ENCODE results near the gene ZNF608. TPM values are rescaled to one million over a fixed set of nuclear protein-coding genes. Genes with fewer than 3 reads are reported as not detected.

Gene ZNF608
- total and polyA plus RNA-seq, 2 experiments from 2014 or later, result 12.4 to 30.0 TPM

DNA sequence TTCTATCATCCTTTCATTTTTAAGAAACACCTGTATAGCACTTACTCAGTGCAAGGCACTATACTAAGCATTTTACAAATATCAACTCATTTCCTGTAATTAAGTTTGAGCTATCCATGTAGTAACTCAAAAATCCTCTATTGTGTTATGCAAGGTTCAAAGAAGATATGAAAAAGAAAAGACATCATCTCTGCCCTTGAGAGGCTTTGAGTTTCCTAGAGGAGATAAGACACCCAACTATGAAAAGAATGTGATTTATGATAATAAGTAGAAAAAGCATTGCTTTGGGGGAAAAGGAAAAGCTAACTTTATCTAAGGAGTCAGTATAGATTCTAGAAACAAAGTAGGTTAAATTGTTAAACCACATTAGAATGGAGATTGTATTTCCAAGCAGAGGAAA is 14.2 kb upstream of the ZNF608 start:
- H3K4me1 ChIP-seq (ENCODE audit: insufficient read depth), result no peaks in the 10 kb centered on the region
- no peaks in the 10 kb centered on the region for H3K27me3 ChIP-seq
- H4K20me1 ChIP-seq (ENCODE audit: insufficient read depth, poor library complexity, severe bottlenecking), result no peaks in the 10 kb centered on the region
- TF ChIP-seq EZH2 (IDR thresholded peaks at IDR 0.05; ENCODE audit: borderline replicate concordance), result no peak
- no peak for TF ChIP-seq EZH2phosphoT487 (IDR thresholded peaks at IDR 0.05; ENCODE audit: low read depth, severe bottlenecking, unreplicated experiment)
- TF ChIP-seq CTCF (IDR thresholded peaks at IDR 0.05; ENCODE audit: poor library complexity), result no peak
- no peak overlapping the region for H3K4me2 ChIP-seq
- H3K27ac ChIP-seq, result no peak overlapping the region
- H2AFZ ChIP-seq, result no peak overlapping the region
- H3K9me3 ChIP-seq (ENCODE audit: low read depth), result no peaks in the 10 kb centered on the region
- no peak overlapping the region for H3K4me3 ChIP-seq
- no peaks in the 10 kb centered on the region for H3K79me2 ChIP-seq
- no peaks in the 10 kb centered on the region for H3K36me3 ChIP-seq (replicated peaks; ENCODE audit: insufficient read depth, low read depth)
- DNase-seq (ENCODE audit: low spot score), result no peak
- no peaks in the 10 kb centered on the region for H3K9me2 ChIP-seq (replicated peaks; ENCODE audit: insufficient read depth)

DNA sequence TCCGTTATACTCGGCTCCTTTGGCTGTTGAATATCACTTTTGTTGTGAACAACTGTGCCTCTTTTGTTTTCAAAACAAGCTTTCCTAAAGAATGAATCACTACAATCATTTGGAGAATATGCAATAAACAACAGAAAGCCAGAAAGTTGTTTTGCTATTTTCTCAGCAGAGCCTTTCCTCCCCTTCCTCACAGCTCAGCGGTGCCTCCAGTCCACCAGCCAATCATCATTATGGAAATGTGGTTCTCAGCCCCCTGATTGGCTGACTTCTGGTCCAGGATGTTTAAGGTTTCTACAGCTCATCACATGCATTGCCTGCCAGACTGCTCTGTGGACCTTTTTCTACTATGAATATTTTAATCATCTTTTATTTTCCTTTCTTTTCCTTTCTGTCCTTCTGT is 9.1 kb upstream of the ZNF608 start:
- H3K4me2 ChIP-seq, result no peak overlapping the region
- H2AFZ ChIP-seq, result no peak overlapping the region
- H3K4me1 ChIP-seq (ENCODE audit: insufficient read depth), result peaks cover 15% of the 10 kb centered on the region
- H3K79me2 ChIP-seq, result no peaks in the 10 kb centered on the region
- WGBS (ENCODE audit: low lambda C conversion rate, missing lambda C conversion rate), result 86% methylated on average over 3 of the region's 3 CpGs
- no peaks in the 10 kb centered on the region for H3K27me3 ChIP-seq
- DNase-seq (ENCODE audit: low spot score), result no peak
- H3K4me3 ChIP-seq, result no peak overlapping the region
- H4K20me1 ChIP-seq (ENCODE audit: insufficient read depth, poor library complexity, severe bottlenecking), result no peaks in the 10 kb centered on the region
- no peak overlapping the region for H3K27ac ChIP-seq
- no peak for TF ChIP-seq CTCF (IDR thresholded peaks at IDR 0.05; ENCODE audit: poor library complexity)
- no peak for TF ChIP-seq EZH2phosphoT487 (IDR thresholded peaks at IDR 0.05; ENCODE audit: low read depth, severe bottlenecking, unreplicated experiment)
- TF ChIP-seq EZH2 (IDR thresholded peaks at IDR 0.05; ENCODE audit: borderline replicate concordance), result no peak
- no peaks in the 10 kb centered on the region for H3K36me3 ChIP-seq (replicated peaks; ENCODE audit: insufficient read depth, low read depth)
- H3K9me2 ChIP-seq (replicated peaks; ENCODE audit: insufficient read depth), result no peaks in the 10 kb centered on the region
- no peaks in the 10 kb centered on the region for H3K9me3 ChIP-seq (ENCODE audit: low read depth)

DNA sequence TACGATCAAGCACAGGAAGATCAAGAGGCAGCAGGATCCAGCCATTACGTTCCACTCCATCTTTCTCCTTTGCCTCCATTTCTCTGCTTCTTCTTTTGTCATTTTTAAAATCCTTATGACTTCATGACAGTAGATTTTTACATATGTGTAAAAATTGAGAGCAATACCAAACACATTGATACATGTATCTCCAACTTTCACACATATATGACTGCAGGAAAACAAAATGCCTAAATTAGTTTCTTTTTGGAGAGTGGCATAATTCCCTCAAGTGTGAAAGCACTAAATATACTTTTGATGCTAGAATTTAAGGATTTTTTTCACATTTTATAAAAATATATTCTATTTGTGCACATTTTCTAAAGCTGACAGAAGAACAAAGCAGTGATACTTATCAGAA is 8.6 kb upstream of the ZNF608 start:
- Histone ChIP-seq H3K27ac (no peak overlapping the region), H3K27me3 (no peaks in the 10 kb centered on the region), H3K9me3 (ENCODE audit: low read depth) (no peaks in the 10 kb centered on the region), H3K9me2 (replicated peaks; ENCODE audit: insufficient read depth) (no peaks in the 10 kb centered on the region), H3K36me3 (replicated peaks; ENCODE audit: insufficient read depth, low read depth) (no peaks in the 10 kb centered on the region), H3K4me3 (no peak overlapping the region), H3K79me2 (no peaks in the 10 kb centered on the region), H3K4me1 (ENCODE audit: insufficient read depth) (peaks cover 16% of the 10 kb centered on the region), H3K4me2 (no peak overlapping the region), H2AFZ (no peak overlapping the region), H4K20me1 (ENCODE audit: insufficient read depth, poor library complexity, severe bottlenecking) (no peaks in the 10 kb centered on the region)
- TF ChIP-seq CTCF (IDR thresholded peaks at IDR 0.05; ENCODE audit: poor library complexity) (no peak), EZH2 (IDR thresholded peaks at IDR 0.05; ENCODE audit: borderline replicate concordance) (no peak), EZH2phosphoT487 (IDR thresholded peaks at IDR 0.05; ENCODE audit: low read depth, severe bottlenecking, unreplicated experiment) (no peak)
- WGBS (ENCODE audit: low lambda C conversion rate, missing lambda C conversion rate), result 83% methylated on average over 2 of the region's 2 CpGs
- no peak for DNase-seq (ENCODE audit: low spot score)

Measured in hepatocyte (in vitro differentiated cells).